T-helper 2 cell treated with Interferon-gamma antibody and Interleukin-4, amounts not matched to agents 5 μg/mL and 100 μg/mL, for 36 hours (primary cell): ENCODE results near the gene PRH1.

ENCODE experiments used
- DNase-seq: peaks from one replicate; pipeline ENCODE4 v3.0.0; 2021; ENCODE audit warnings: low spot score
- H3K27ac Mint-ChIP-seq: one replicate; pipeline ENCODE4 v1.8.0; 2021; ENCODE audit warnings: mild to moderate bottlenecking, mixed read lengths
- H3K27me3 Mint-ChIP-seq: one replicate; pipeline ENCODE4 v1.8.0; 2021; ENCODE audit warnings: low read depth, mixed read lengths
- H3K36me3 Mint-ChIP-seq: one replicate; pipeline ENCODE4 v1.8.0; 2021; ENCODE audit warnings: low read depth, mixed read lengths
- H3K4me1 Mint-ChIP-seq: one replicate; pipeline ENCODE4 v1.8.0; 2021; ENCODE audit warnings: low read depth, mixed read lengths
- H3K4me3 Mint-ChIP-seq: one replicate; pipeline ENCODE4 v1.8.0; 2022; ENCODE audit warnings: mild to moderate bottlenecking, moderate library complexity, mixed read lengths
- H3K9me3 Mint-ChIP-seq: one replicate; pipeline ENCODE4 v1.8.0; 2021; ENCODE audit warnings: mixed read lengths

PRH1 gene

GRCh38 chr12:10884086-10884725, at the start of gene PRH1:
Gene PRH1 (minus strand): TSS chr12:10884255. CDS start chr12:10884217, 38 bp downstream.
- H3K27ac Mint-ChIP-seq, result no peak within 1 kb of the TSS
- H3K4me3 Mint-ChIP-seq, result no peak within 1 kb of the TSS
- peaks cover 2% of the 10 kb centered on the region for H3K36me3 Mint-ChIP-seq
- H3K27me3 Mint-ChIP-seq, result no peaks in the 10 kb centered on the region
- no peaks in the 10 kb centered on the region for H3K9me3 Mint-ChIP-seq
- DNase-seq, result no peak
- peaks cover 1% of the 10 kb centered on the region for H3K4me1 Mint-ChIP-seq

- H3K9me3 Mint-ChIP-seq, result no peaks in the 10 kb centered on the region
- no peaks in the 10 kb centered on the region for H3K36me3 Mint-ChIP-seq
- H3K4me3 Mint-ChIP-seq, result no peak within 1 kb of the TSS
- no peaks in the 10 kb centered on the region for H3K27me3 Mint-ChIP-seq
- H3K27ac Mint-ChIP-seq, result no peak within 1 kb of the TSS
- H3K4me1 Mint-ChIP-seq, result no peaks in the 10 kb centered on the region
- DNase-seq, result no peak
Observed at GRCh38 chr12:10928746-10929286, 44.8 kb upstream of the PRH1 start, which contains the start of gene PRH2. Gene PRH2 (plus strand): TSS chr12:10929236. CDS start chr12:10929274, 38 bp downstream.

DNA sequence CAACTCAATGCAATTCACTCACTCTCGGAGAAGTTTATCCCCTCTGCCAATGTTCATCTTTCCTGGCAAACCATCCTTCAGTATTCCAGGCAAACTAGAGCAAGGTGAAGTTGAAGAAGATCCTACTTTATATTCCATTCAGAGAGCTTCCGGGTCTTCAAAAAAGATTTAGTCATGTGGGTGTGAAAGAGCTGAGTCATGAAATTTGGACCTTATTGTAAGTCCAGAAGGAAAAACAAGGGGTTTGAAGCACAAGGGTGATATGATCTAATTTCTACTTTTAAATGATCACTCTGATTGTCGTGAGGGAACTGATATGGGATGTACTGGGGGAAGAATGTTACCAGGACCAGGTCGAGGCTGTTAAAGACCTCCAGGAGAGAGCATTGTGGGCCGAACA, 42.2 kb upstream of the PRH1 start:
- Mint-ChIP-seq H3K27me3 (no peaks in the 10 kb centered on the region), H3K4me3 (no peak overlapping the region), H3K27ac (no peak overlapping the region), H3K4me1 (no peaks in the 10 kb centered on the region), H3K9me3 (no peaks in the 10 kb centered on the region), H3K36me3 (no peaks in the 10 kb centered on the region)
- no peak for DNase-seq

DNA sequence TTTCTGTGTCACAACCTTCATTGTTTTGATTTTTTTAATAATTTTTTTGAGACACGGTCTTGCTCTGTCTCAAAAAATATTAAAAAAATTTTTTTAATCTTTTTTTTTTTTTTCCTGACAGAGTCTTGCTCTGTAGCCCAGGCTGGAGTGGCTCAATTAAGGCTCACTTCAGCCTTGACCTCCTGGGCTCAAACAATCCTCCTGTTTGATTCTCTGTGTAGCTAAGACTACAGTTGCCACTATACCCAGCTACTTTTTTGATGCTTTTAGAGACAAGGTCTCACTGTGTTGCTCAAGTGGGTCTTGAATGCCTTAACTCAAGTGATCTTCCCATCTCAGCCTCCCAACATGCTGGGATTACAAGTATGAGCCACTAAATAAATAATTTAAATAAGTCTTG, 35.8 kb upstream of the PRH1 start:
- DNase-seq, result no peak
- no peaks in the 10 kb centered on the region for H3K36me3 Mint-ChIP-seq
- H3K27me3 Mint-ChIP-seq, result no peaks in the 10 kb centered on the region
- no peaks in the 10 kb centered on the region for H3K9me3 Mint-ChIP-seq
- H3K4me3 Mint-ChIP-seq, result no peak overlapping the region
- no peaks in the 10 kb centered on the region for H3K4me1 Mint-ChIP-seq
- no peak overlapping the region for H3K27ac Mint-ChIP-seq

DNA sequence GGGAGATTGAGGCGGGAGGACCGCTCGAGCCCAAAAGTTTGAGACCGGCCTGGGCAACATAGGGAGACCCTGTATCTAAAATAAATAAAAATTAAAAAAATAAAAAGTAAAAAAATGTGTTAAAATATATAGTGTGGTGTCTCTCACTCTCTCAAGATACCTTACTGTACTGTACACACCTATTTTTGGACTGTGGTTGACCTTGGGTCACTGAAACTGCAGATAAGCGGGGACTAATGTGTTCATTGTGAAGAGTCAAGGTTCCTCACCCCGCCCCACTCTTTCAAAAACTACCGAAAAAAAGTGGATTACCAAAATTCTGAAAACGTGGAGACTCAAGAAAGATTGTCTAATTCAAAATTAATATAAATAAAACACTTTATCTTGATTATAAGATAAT, 26.3 kb upstream of the PRH1 start:
- Mint-ChIP-seq H3K4me3 (no peak overlapping the region), H3K27ac (no peak overlapping the region), H3K27me3 (no peaks in the 10 kb centered on the region), H3K36me3 (no peaks in the 10 kb centered on the region), H3K9me3 (no peaks in the 10 kb centered on the region), H3K4me1 (no peaks in the 10 kb centered on the region)
- no peak for DNase-seq

DNA sequence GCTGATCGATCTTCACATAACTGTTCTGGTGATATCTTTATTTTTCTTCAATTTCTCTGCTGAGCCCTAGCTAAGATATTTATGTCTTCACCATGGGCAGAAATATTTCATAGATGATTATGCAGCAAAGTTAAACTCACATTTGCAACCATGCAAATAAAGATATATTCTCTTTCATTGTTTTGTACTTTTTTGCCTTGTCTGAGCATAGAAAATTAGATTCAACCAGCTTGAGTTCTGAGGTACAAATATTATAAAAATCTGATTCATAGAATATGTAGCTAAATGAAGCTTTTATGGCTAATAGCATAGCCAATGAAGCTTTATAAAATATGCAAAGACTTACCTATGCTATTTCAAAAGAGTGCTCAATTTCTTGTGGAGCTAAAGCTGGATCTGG, 25.4 kb upstream of the PRH1 start, which contains the start of gene TAS2R13:
Gene TAS2R13, minus strand, starts transcription at position 101 of the 400 bp plus-strand sequence. CDS start 264 bp downstream, outside the sequence.
- Mint-ChIP-seq H3K36me3 (peaks cover 4% of the 10 kb centered on the region), H3K27ac (no peak within 1 kb of the TSS), H3K27me3 (no peaks in the 10 kb centered on the region), H3K4me3 (no peak within 1 kb of the TSS), H3K4me1 (no peaks in the 10 kb centered on the region), H3K9me3 (peaks cover 6% of the 10 kb centered on the region)
- DNase-seq, result no peak

DNA sequence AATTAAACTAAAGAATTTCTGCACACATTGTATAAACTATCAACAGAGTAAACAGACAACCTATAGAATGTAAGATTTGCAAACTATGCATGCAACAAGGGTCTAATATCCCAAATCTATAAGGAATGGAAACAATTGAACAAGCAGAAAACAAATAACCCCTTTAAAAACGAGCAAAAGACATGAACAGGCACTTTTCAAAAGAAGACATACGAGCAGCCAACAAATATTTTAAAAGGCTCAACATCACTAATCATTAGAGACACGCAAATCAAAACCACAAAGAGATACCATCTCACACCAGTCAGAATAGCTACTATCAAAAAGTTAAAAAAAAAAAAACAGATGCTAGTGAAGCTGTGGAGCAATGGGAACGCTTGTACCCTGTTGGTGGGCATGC, 20.6 kb upstream of the PRH1 start:
- H3K4me3 Mint-ChIP-seq, result no peak overlapping the region
- H3K4me1 Mint-ChIP-seq, result no peaks in the 10 kb centered on the region
- no peak overlapping the region for H3K27ac Mint-ChIP-seq
- peaks cover 10% of the 10 kb centered on the region for H3K36me3 Mint-ChIP-seq
- no peak for DNase-seq
- peaks cover 27% of the 10 kb centered on the region for H3K9me3 Mint-ChIP-seq
- H3K27me3 Mint-ChIP-seq, result no peaks in the 10 kb centered on the region

DNA sequence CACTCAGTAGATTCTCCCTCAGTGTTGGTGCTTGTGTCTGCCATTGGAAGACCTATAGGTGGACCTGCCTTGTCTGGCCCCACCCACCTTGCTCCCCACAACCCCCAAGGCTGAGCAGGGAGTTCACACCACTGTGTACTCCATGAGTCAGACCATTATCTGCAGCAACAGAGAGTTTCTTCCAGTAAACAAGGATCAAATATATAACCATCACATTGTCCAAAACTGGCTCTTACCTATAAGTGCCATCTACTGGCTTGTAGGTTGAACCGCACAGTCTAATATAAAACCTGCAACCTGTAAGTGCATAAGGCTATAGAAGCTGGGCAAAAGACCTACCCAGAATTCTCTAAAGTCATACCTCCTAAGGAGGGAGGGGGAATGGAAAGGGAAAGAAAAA, 17.4 kb upstream of the PRH1 start:
- no peak for DNase-seq
- Mint-ChIP-seq H3K9me3 (peaks cover 27% of the 10 kb centered on the region), H3K4me3 (no peak overlapping the region), H3K27me3 (no peaks in the 10 kb centered on the region), H3K27ac (no peak overlapping the region), H3K36me3 (peaks cover 10% of the 10 kb centered on the region), H3K4me1 (no peaks in the 10 kb centered on the region)

GRCh38 chr12:10900972-10901371, 16.9 kb upstream of the PRH1 start:
- peaks cover 27% of the 10 kb centered on the region for H3K9me3 Mint-ChIP-seq
- peaks cover 10% of the 10 kb centered on the region for H3K36me3 Mint-ChIP-seq
- no peak overlapping the region for H3K27ac Mint-ChIP-seq
- no peak for DNase-seq
- no peaks in the 10 kb centered on the region for H3K4me1 Mint-ChIP-seq
- no peak overlapping the region for H3K4me3 Mint-ChIP-seq
- H3K27me3 Mint-ChIP-seq, result no peaks in the 10 kb centered on the region

GRCh38 chr12:10900530-10900929, 16.5 kb upstream of the PRH1 start:
- no peak overlapping the region for H3K27ac Mint-ChIP-seq
- peaks cover 10% of the 10 kb centered on the region for H3K36me3 Mint-ChIP-seq
- peaks cover 27% of the 10 kb centered on the region for H3K9me3 Mint-ChIP-seq
- no peaks in the 10 kb centered on the region for H3K4me1 Mint-ChIP-seq
- DNase-seq, result no peak
- H3K4me3 Mint-ChIP-seq, result no peak overlapping the region
- no peaks in the 10 kb centered on the region for H3K27me3 Mint-ChIP-seq

DNA sequence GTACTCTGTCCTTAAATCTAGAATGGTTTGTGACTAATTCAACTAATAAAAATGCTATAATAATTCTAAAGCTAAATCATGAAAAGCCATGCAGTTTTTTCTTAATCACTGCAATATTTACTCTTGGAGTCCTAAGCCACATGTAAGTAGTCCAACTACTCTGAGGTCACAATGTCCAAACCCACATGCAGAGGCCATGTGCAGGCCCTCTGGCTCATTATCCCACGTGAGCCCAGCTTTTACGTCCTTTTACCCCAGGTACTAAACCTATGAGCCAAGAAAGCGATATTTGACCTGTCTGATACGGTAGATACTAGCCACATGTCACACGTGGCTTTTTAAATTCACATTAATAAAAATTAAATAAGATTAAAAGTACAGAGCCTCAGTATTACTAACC, 12.8 kb upstream of the PRH1 start:
- Mint-ChIP-seq H3K27me3 (no peaks in the 10 kb centered on the region), H3K4me1 (no peaks in the 10 kb centered on the region), H3K4me3 (no peak overlapping the region), H3K9me3 (no peaks in the 10 kb centered on the region), H3K27ac (no peak overlapping the region), H3K36me3 (no peaks in the 10 kb centered on the region)
- no peak for DNase-seq

DNA sequence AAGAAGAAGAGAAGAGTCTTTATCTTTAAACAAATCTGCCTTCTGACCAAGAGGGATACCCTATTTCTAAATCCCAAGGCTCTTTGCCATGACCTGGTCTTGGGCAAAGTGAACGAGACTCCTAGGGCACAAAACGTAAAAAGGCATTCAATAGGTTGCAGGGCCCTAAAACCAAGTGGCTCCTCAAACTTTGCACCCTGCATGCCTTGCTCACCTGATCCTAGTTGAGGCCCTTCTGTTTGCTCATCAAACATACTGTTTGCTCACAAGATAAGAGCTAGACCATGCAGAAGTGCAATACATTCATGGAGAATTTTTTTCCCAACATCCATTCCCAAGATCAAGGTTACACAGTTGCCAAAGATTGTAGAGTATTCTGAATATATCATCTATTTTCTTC, 7.9 kb upstream of the PRH1 start:
- Mint-ChIP-seq H3K27ac (no peak overlapping the region), H3K9me3 (no peaks in the 10 kb centered on the region), H3K36me3 (peaks cover 4% of the 10 kb centered on the region), H3K27me3 (no peaks in the 10 kb centered on the region), H3K4me3 (no peak overlapping the region), H3K4me1 (no peaks in the 10 kb centered on the region)
- DNase-seq, result no peak

- Mint-ChIP-seq H3K9me3 (no peaks in the 10 kb centered on the region), H3K27ac (no peak overlapping the region), H3K36me3 (peaks cover 4% of the 10 kb centered on the region), H3K27me3 (no peaks in the 10 kb centered on the region), H3K4me3 (no peak overlapping the region), H3K4me1 (no peaks in the 10 kb centered on the region)
- DNase-seq, result no peak
Observed at GRCh38 chr12:10889226-10889625, 5.2 kb upstream of the PRH1 start.

DNA sequence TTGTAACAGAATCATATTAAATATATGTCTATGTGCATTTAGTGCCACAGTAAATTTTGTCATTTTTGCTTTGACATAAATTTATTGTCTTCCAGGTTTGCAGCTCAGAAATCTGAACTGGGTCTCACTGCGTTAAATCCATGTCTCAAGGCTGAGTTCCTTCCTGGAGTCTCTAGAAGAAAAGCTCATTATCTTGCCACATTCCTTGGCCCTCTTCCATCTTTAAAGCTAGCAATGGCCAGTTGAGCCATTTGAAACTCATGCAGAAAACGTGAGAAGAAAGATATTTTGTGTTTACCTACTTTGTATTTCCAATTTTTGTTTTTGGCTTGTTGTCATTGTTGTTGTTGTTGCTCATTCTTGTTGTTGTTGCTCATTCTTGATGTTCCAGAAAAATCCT, 10.7 kb downstream of the PRH1 start:
- H3K4me3 Mint-ChIP-seq, result no peak overlapping the region
- peaks cover 8% of the 10 kb centered on the region for H3K36me3 Mint-ChIP-seq
- no peaks in the 10 kb centered on the region for H3K9me3 Mint-ChIP-seq
- no peaks in the 10 kb centered on the region for H3K4me1 Mint-ChIP-seq
- H3K27me3 Mint-ChIP-seq, result no peaks in the 10 kb centered on the region
- DNase-seq, result no peak
- no peak overlapping the region for H3K27ac Mint-ChIP-seq

DNA sequence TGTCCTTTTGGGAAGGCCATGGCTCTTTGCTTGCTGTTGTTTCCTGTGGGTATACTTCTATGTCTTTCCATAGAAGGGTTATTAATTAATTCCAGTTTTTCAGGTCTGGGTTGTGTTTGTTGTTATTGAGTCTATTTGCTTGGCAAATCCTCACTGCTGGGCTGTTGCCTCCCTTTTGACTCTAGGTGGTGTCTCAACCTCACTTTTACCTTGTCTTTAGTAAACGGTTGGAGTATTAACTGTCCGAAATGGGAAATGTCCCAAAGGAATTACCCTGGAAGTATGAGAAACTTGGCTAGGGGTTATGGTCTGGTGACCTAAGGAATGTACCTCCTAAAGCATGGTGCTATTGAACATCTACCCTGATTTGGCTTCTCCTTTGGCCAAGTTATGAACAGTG, 16.7 kb downstream of the PRH1 start:
- Mint-ChIP-seq H3K4me1 (no peaks in the 10 kb centered on the region), H3K27me3 (no peaks in the 10 kb centered on the region), H3K4me3 (no peak overlapping the region), H3K9me3 (peaks cover 8% of the 10 kb centered on the region), H3K36me3 (peaks cover 1% of the 10 kb centered on the region), H3K27ac (no peak overlapping the region)
- DNase-seq, result no peak
